Epithelial cell of proximal tubule (primary cell): ENCODE results near the gene ABCG2. TPM values are rescaled to one million over a fixed set of nuclear protein-coding genes. Genes with fewer than 3 reads are reported as not detected.

Source experiments
- DNase-seq: peaks from one replicate; pipeline ENCODE4 v3.0.0-alpha.2; 2011; ENCODE audit warnings: low read depth
- H3K4me3 ChIP-seq: 2 replicates; pipeline ENCODE4 v1.5.1; 2011; ENCODE audit warnings: low read depth, mild to moderate bottlenecking, low read length
- CTCF ChIP-seq: conservative IDR thresholded peaks from 2 replicates; pipeline ENCODE4 v1.5.1; 2012; ENCODE audit warnings: low read depth, mild to moderate bottlenecking, low read length
- total RNA-seq: library from RNA; depleted of rRNA; stranded (reverse); fragments of >200 nt; gene quantifications from 2 replicates; pipeline ENCODE4 v1.2.3, GENCODE V29; 2015

Gene ABCG2
- total RNA-seq, 1 donor from 2014 or later = 0.29 TPM

GRCh38 chr4:88087004-88087403, 71.4 kb downstream of the ABCG2 start:
- TF ChIP-seq CTCF = no peak
- DNase-seq = no peak
- no peak overlapping the region for H3K4me3 ChIP-seq

GRCh38 chr4:88080626-88081025, 77.8 kb downstream of the ABCG2 start:
- DNase-seq = no peak
- no peak overlapping the region for H3K4me3 ChIP-seq
- TF ChIP-seq CTCF = no peak

GRCh38 chr4:88078579-88078978, 79.9 kb downstream of the ABCG2 start:
- DNase-seq = no peak
- TF ChIP-seq CTCF = no peak

DNA sequence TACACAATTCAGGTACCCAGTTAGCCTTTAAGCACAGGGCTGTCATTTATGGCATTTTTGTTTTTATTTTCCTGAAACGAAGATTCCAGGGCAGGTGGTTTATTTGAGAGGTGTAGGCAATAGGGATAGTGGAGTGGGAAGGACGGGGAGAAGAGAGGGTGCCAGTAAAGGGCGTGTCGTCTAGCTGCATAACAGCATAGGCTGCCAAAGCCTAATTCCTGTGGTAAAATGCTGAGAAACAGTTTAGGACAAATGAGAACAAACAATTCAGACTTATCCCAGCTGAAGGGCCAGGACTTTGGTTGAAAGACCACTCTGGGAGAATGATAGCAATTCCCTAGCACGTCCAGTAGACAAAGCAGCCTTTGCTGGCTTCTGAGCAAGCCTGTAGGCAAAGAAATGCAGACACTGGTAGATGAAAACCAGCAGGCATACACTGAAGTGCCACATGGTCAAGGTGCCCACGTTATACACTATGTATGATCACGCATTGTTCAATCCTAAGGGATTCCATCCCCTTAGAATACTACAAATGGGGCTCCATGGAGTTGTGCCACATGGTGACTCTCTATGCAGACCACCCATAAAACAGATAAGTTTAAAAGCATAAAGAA, 80.4 kb downstream of the ABCG2 start:
- no peak overlapping the region for H3K4me3 ChIP-seq
- no peak for DNase-seq
- TF ChIP-seq CTCF = no peak

More at GRCh38 chr4:88078579-88078978, 79.9 kb downstream of the ABCG2 start:
- no peak overlapping the region for H3K4me3 ChIP-seq

GRCh38 chr4:88075336-88075735, 83.1 kb downstream of the ABCG2 start:
- TF ChIP-seq CTCF = no peak
- no peak overlapping the region for H3K4me3 ChIP-seq
- DNase-seq = no peak

GRCh38 chr4:88070031-88070430, 88.4 kb downstream of the ABCG2 start:
- no peak for DNase-seq
- no peak overlapping the region for H3K4me3 ChIP-seq
- TF ChIP-seq CTCF = no peak

DNA sequence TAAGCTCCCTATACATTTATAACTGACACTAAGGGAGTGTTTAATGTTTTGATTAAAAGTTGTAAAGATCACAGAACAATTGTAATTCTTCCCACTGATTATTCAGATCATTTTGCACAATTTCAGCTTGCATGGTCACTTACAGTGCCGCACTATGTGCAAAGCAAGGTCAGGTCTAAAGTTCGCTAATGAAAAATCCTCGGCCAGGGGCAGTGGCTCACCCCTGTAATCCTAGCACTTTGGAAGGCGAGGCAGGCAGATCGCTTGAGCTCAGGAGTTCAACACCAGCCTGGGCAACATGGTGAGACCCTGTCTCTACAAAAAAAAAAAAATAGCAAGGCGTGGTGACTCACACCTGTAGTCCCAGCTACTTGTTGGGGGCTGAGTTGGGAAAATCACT, 94.0 kb downstream of the ABCG2 start:
- H3K4me3 ChIP-seq = no peak overlapping the region
- DNase-seq = no peak
- no peak for TF ChIP-seq CTCF
